Measurements from ENCODE around the gene NPTX1.

- TF ChIP-seq CTCF (IDR thresholded peaks at IDR 0.05) (no peak), POLR2A (IDR thresholded peaks at IDR 0.05) (no peak)
Measured at GRCh38 chr17:80438806-80439205, 37.6 kb downstream of the NPTX1 start.

Data from thyroid gland (tissue), 4 donors.